Adrenal gland (tissue), 5 donors: ENCODE measurements around the gene RAD51B.

ENCODE experiments used
- POLR2A ChIP-seq, 2 donors: fragments of 450-650 bp; IDR thresholded peaks; one replicate each; pipeline ENCODE4 v1.6.1; 2017; ENCODE audit warnings: antibody characterized with exemption in 2 of 2, mild to moderate bottlenecking in 2 of 2, moderate library complexity in 1 of 2
- TF ChIP-seq, protein P1 (sequence below), 6 experiments: fragments of 450-650 bp in 4 of 6; fragments of 200-600 bp in 2 of 6; sonication (generic) in 1 of 6; IDR thresholded peaks; 1 replicate in 5 of 6; 2 replicates in 1 of 6; pipeline versions ENCODE4 v1.5.1 to v1.8.0; 2016 to 2021; ENCODE audit warnings: antibody characterized with exemption in 6 of 6, mild to moderate bottlenecking in 2 of 6, moderate library complexity in 1 of 6
- donor health status: DM: no; HTN: no; CAD: no.

DNA sequence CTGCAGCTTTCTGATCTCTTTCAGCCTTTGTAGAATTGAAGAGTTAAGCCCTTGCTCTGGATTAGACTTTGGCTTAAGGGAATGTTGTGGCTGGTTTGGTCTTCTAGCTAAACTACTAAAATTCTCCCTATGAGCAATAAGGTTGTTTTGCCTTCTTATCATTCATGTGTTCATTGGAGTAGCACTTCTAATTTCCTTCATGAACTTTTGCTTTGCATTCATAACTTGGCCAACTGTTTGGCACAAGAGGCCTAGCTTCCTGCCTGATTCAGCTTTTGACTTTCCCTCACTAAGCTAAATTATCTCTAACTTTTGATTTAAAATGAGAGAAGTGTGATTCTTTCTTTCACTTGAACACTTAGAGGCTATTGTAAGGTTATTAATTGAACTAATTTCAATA lies 384.3 kb downstream of the RAD51B start:
- TF ChIP-seq, protein P1, sequence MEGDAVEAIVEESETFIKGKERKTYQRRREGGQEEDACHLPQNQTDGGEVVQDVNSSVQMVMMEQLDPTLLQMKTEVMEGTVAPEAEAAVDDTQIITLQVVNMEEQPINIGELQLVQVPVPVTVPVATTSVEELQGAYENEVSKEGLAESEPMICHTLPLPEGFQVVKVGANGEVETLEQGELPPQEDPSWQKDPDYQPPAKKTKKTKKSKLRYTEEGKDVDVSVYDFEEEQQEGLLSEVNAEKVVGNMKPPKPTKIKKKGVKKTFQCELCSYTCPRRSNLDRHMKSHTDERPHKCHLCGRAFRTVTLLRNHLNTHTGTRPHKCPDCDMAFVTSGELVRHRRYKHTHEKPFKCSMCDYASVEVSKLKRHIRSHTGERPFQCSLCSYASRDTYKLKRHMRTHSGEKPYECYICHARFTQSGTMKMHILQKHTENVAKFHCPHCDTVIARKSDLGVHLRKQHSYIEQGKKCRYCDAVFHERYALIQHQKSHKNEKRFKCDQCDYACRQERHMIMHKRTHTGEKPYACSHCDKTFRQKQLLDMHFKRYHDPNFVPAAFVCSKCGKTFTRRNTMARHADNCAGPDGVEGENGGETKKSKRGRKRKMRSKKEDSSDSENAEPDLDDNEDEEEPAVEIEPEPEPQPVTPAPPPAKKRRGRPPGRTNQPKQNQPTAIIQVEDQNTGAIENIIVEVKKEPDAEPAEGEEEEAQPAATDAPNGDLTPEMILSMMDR (IDR thresholded peaks at IDR 0.05) = no peak
- TF ChIP-seq POLR2A (IDR thresholded peaks at IDR 0.05) = no peak
